GM12878 (cell line): Measurements from ENCODE around the gene CACNA1S. TPM values are rescaled to one million over a fixed set of nuclear protein-coding genes. Genes with fewer than 3 reads are reported as not detected.

Source experiments
- ATAC-seq: fragments of 200-7000 bp; cut with Tn5 transposase; 3 replicates; pipeline ENCODE4 v1.9.1; 2020; ENCODE audit warnings: mild to moderate bottlenecking, moderate library complexity
- BruUV-seq: library from RNA; stranded (reverse); fragments of 400-500 nt; replicated peaks from 2 replicates; lab custom pipeline; 2021; lab: Mats Ljungman, UMichigan
- CTCF ChIA-PET: fragments of 300-600 bp; sonication (Branson Sonifier 250); formaldehyde crosslinking; extraction: SDS; loops from one replicate; lab custom pipeline; 2021; ENCODE audit warnings: inconsistent platforms; lab: Yijun Ruan, JAX
- POLR2A ChIA-PET: fragments of 350-600 bp; formaldehyde crosslinking; extraction: SDS; loops from one replicate; lab custom pipeline; 2021; ENCODE audit warnings: inconsistent platforms; lab: Charles Lee
- RAD21 ChIA-PET: fragments of 300-600 bp; sonication (Branson Sonifier 250); formaldehyde crosslinking; loops from one replicate; lab custom pipeline; 2023; ENCODE audit warnings: antibody characterized with exemption; ENCODE audit not compliant: unreplicated experiment; lab: Charles Lee
- SMC1A ChIA-PET: fragments of 300-600 bp; sonication (Branson Sonifier 250); formaldehyde crosslinking; loops from one replicate; lab custom pipeline; 2023; ENCODE audit not compliant: unreplicated experiment, uncharacterized antibody; lab: Charles Lee
- DNase-seq: peaks from one replicate; pipeline ENCODE4 v3.0.0-alpha.2; 2011; ENCODE audit warnings: low read depth, low spot score
- FAIRE-seq: peaks from 3 replicates; lab custom pipeline; 2011; peaks lifted over from hg19 to GRCh38; lab: Jason Lieb, UNC
- H2AFZ ChIP-seq: 2 replicates; pipeline ENCODE4 v1.6.0; 2011; ENCODE audit warnings: low read depth, low read length, control low read depth; ENCODE audit not compliant: control insufficient read depth
- H3K27ac ChIP-seq: 2 replicates; pipeline ENCODE4 v1.5.1; 2011; ENCODE audit warnings: control low read depth; ENCODE audit not compliant: control insufficient read depth, insufficient read depth
- H3K27me3 ChIP-seq, 2 experiments: replicated peaks in 1 of 2; 2 replicates each; pipeline versions ENCODE4 v1.6.0 to v1.6.1; 2011; ENCODE audit warnings: low read length in 1 of 2; ENCODE audit not compliant: control insufficient read depth in 2 of 2, insufficient read depth in 2 of 2
- H3K36me3 ChIP-seq, 2 experiments: 2 replicates each; pipeline ENCODE4 v1.5.1; 2011; ENCODE audit warnings: low read length in 1 of 2; ENCODE audit not compliant: control insufficient read depth in 2 of 2, insufficient read depth in 2 of 2
- H3K4me1 ChIP-seq: 2 replicates; pipeline ENCODE4 v1.6.1; 2011; ENCODE audit warnings: mild to moderate bottlenecking, low read length, moderate library complexity, mixed read lengths; ENCODE audit not compliant: control insufficient read depth, insufficient read depth
- H3K4me2 ChIP-seq: 2 replicates; pipeline ENCODE4 v1.6.0; 2011; ENCODE audit warnings: control low read depth; ENCODE audit not compliant: control insufficient read depth, insufficient read depth
- H3K4me3 ChIP-seq: fragments of 200-600 bp; sonication (generic); 2 replicates; pipeline ENCODE4 v1.5.1; 2016
- H3K79me2 ChIP-seq: 2 replicates; pipeline ENCODE4 v1.6.0; 2011; ENCODE audit warnings: low read length; ENCODE audit not compliant: control insufficient read depth, insufficient read depth
- H3K9ac ChIP-seq: 2 replicates; pipeline ENCODE4 v1.8.0; 2011; ENCODE audit warnings: low read length, control low read depth, mixed read lengths; ENCODE audit not compliant: control insufficient read depth, insufficient read depth
- H3K9me3 ChIP-seq: replicated peaks from 3 replicates; pipeline ENCODE4 v1.5.1; 2011; ENCODE audit warnings: mild to moderate bottlenecking, low read length; ENCODE audit not compliant: control insufficient read depth, insufficient read depth
- H4K20me1 ChIP-seq: 2 replicates; pipeline ENCODE4 v1.6.0; 2011; ENCODE audit not compliant: control insufficient read depth, insufficient read depth
- ASH2L ChIP-seq: fragments of 300-600, 200-600 bp; sonication (generic); IDR thresholded peaks from 2 replicates; pipeline ENCODE4 v1.6.1; 2017; ENCODE audit warnings: low read depth, mild to moderate bottlenecking, borderline replicate concordance
- BACH1 ChIP-seq: fragments of 450-650 bp; IDR thresholded peaks from 2 replicates; pipeline ENCODE4 v1.6.1; 2017; ENCODE audit warnings: mild to moderate bottlenecking, borderline replicate concordance
- BMI1 ChIP-seq: fragments of 450-650 bp; IDR thresholded peaks from 2 replicates; pipeline ENCODE4 v1.6.1; 2016; ENCODE audit warnings: mild to moderate bottlenecking, moderate library complexity, borderline replicate concordance
- CBX3 ChIP-seq: fragments of 200-600 bp; sonication (generic); IDR thresholded peaks from 2 replicates; pipeline ENCODE4 v1.6.1; 2016; ENCODE audit warnings: low read depth, borderline replicate concordance
- CHD4 ChIP-seq: fragments of 200-600 bp; sonication (generic); IDR thresholded peaks from 2 replicates; pipeline ENCODE4 v1.6.1; 2016; ENCODE audit warnings: mild to moderate bottlenecking
- CREB1 ChIP-seq: IDR thresholded peaks from 2 replicates; pipeline ENCODE4 v1.6.1; 2012; ENCODE audit warnings: low read depth, mild to moderate bottlenecking, inconsistent platforms
- DPF2 ChIP-seq: fragments of 450-650 bp; IDR thresholded peaks from 2 replicates; pipeline ENCODE4 v1.6.1; 2017; ENCODE audit warnings: mild to moderate bottlenecking
- EP300 ChIP-seq, 2 experiments: fragments of 150-350 bp in 1 of 2; IDR thresholded peaks; 2 replicates each; pipeline ENCODE4 v1.6.1; 2011 to 2012; ENCODE audit warnings: low read depth in 2 of 2, low read length in 2 of 2, borderline replicate concordance in 1 of 2, improper control_type of control experiment in 1 of 2, inconsistent platforms in 1 of 2; ENCODE audit not compliant: control insufficient read depth in 1 of 2
- EZH2 ChIP-seq: IDR thresholded peaks from 2 replicates; pipeline ENCODE4 v1.6.1; 2012; ENCODE audit warnings: low read depth, mild to moderate bottlenecking, control low read depth, inconsistent platforms, low read length, borderline replicate concordance; ENCODE audit not compliant: control insufficient read depth
- FOXM1 ChIP-seq: IDR thresholded peaks from 2 replicates; pipeline ENCODE4 v1.6.1; 2012; ENCODE audit warnings: low read depth, mild to moderate bottlenecking, inconsistent platforms, low read length, moderate library complexity
- GABPA ChIP-seq: IDR thresholded peaks from 2 replicates; pipeline ENCODE4 v1.6.1; 2014; ENCODE audit warnings: antibody characterized with exemption, low read depth, mild to moderate bottlenecking, inconsistent platforms
- JUNB ChIP-seq: IDR thresholded peaks from 2 replicates; pipeline ENCODE4 v1.6.1; 2016; ENCODE audit warnings: antibody characterized with exemption, mild to moderate bottlenecking
- MYB ChIP-seq: fragments of 150-350 bp; IDR thresholded peaks from 2 replicates; pipeline ENCODE4 v1.6.1; 2014; ENCODE audit warnings: mild to moderate bottlenecking, low read depth, low read length, borderline replicate concordance
- NR2C2 ChIP-seq: IDR thresholded peaks from 2 replicates; pipeline ENCODE4 v1.6.1; 2011; ENCODE audit warnings: borderline replicate concordance, low read depth; ENCODE audit not compliant: control insufficient read depth, insufficient read length
- NR2F1 ChIP-seq: fragments of 450-650 bp; conservative IDR thresholded peaks from 2 replicates; pipeline ENCODE4 v1.6.1; 2017; ENCODE audit warnings: mild to moderate bottlenecking
- PAX5 ChIP-seq: IDR thresholded peaks from 2 replicates; pipeline ENCODE4 v1.6.1; 2011; ENCODE audit warnings: low read depth, low read length, borderline replicate concordance
- PML ChIP-seq: IDR thresholded peaks from 2 replicates; pipeline ENCODE4 v1.6.1; 2012; ENCODE audit warnings: low read length, inconsistent platforms
- POLR2AphosphoS2 ChIP-seq: IDR thresholded peaks from 2 replicates; pipeline ENCODE4 v1.6.1; 2011; ENCODE audit warnings: low read depth, mild to moderate bottlenecking, low read length, improper control_type of control experiment, moderate library complexity
- RCOR1 ChIP-seq: conservative IDR thresholded peaks from 2 replicates; pipeline ENCODE4 v1.6.1; 2012; ENCODE audit warnings: low read depth, low read length, improper control_type of control experiment
- RFX5 ChIP-seq: IDR thresholded peaks from 2 replicates; pipeline ENCODE4 v1.6.1; 2011; ENCODE audit warnings: low read depth, low read length, improper control_type of control experiment
- SMAD1 ChIP-seq: fragments of 450-650 bp; IDR thresholded peaks from 2 replicates; pipeline ENCODE4 v1.6.1; 2018; ENCODE audit warnings: mild to moderate bottlenecking, low read depth; ENCODE audit not compliant: partially characterized antibody
- SP1 ChIP-seq: IDR thresholded peaks from one replicate; pipeline ENCODE4 v1.6.1; 2011; ENCODE audit warnings: low read depth, low read length
- WRNIP1 ChIP-seq: IDR thresholded peaks from 2 replicates; pipeline ENCODE4 v1.6.1; 2011; ENCODE audit warnings: low read depth, low read length, improper control_type of control experiment, borderline replicate concordance
- ZNF207 ChIP-seq: fragments of 450-650 bp; IDR thresholded peaks from 2 replicates; pipeline ENCODE4 v1.6.1; 2014; ENCODE audit warnings: antibody characterized with exemption, mild to moderate bottlenecking, borderline replicate concordance
- WGBS: methylation state at CpG from one replicate; pipeline ENCODE4 v1.1.6; 2016; ENCODE audit warnings: low lambda C conversion rate; ENCODE audit not compliant: insufficient replicate concordance, insufficient coverage; ENCODE audit errors: missing lambda C conversion rate; 5-methylcytosine and 5-hydroxymethylcytosine counted together
- in situ Hi-C: fragments of 300-500 bp; cut with MboI; formaldehyde crosslinking; loops from 9 replicates; pipeline ENCODE4 v1.14.3; 2018; ENCODE audit warnings: mixed read lengths
- intact Hi-C: fragments of 100-400 bp; cut with micrococcal nuclease; formaldehyde crosslinking; loops from one replicate; pipeline ENCODE4 v1.14.2; 2022; ENCODE audit not compliant: unreplicated experiment
- polyA plus RNA-seq, 11 experiments: library from polyadenylated mRNA; depleted of rRNA in 4 of 11; unstranded in 6 of 11; stranded (reverse) in 5 of 11; fragments of >200 nt; fragmentation: Nextera tagmentation in 4 of 11; fragmentation: Illumina TruSeq in 1 of 11; extraction: Ambion mirVana in 4 of 11; extraction: Trizol in 1 of 11; gene quantifications; 1 replicate in 1 of 11; 2 replicates in 10 of 11; pipeline versions ENCODE4 v1.2.1 to v1.2.3, GENCODE V29; 2011 to 2016; ENCODE audit warnings: inconsistent platforms in 2 of 11, missing spikeins in 2 of 11, low read depth in 1 of 11
- total RNA-seq, 4 experiments: library from RNA; depleted of rRNA in 3 of 4; stranded (reverse); fragments of >200 nt in 3 of 4; fragmentation: Illumina TruSeq in 1 of 4; extraction: Trizol in 1 of 4; gene quantifications; 2 replicates each; pipeline versions ENCODE4 v1.2.1 to v1.2.3, GENCODE V29; 2013 to 2021
- TF ChIP-seq, protein P1 (sequence below): fragments of 450-650 bp; IDR thresholded peaks from 2 replicates; pipeline ENCODE4 v1.6.1; 2017; ENCODE audit warnings: low read depth, mild to moderate bottlenecking, moderate library complexity

CACNA1S gene
- total and polyA plus RNA-seq, 10 of the 15 experiments (the other 5 are each of a cell fraction or from before 2014, with no cell fraction given), result under 0.01 to 0.04 (median 0.02) TPM; not detected in 6

DNA sequence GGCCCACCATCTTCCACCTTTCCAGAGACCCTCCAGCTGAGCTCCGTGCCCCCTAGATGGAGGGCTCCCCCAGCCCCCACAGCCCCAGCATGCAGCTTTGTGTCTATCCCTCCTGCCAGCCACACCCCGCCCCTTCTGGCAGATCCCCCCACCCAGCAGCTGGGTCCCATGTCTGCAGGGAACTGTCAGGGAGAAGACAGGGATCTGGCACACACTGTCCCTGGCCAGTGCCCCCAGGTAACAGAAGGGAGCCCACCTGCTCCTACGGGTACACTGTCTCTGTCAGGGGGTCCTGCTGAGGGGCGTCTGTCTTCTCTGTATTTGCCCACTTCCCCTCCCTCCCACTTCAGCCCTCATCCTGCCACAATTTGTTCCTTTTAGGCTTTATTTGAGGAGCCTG lies 77.6 kb downstream of the CACNA1S start (continued):
- TF ChIP-seq PAX5, result no peak
- TF ChIP-seq CHD4, result no peak
- TF ChIP-seq EP300 (IDR thresholded peaks at IDR 0.05; ENCODE audit: borderline replicate concordance in 1 of 2, control insufficient read depth in 1 of 2, low read depth in 2 of 2, low read length in 2 of 2), result no peak
- no peak for TF ChIP-seq ASH2L
- no peak for TF ChIP-seq ZNF207

DNA sequence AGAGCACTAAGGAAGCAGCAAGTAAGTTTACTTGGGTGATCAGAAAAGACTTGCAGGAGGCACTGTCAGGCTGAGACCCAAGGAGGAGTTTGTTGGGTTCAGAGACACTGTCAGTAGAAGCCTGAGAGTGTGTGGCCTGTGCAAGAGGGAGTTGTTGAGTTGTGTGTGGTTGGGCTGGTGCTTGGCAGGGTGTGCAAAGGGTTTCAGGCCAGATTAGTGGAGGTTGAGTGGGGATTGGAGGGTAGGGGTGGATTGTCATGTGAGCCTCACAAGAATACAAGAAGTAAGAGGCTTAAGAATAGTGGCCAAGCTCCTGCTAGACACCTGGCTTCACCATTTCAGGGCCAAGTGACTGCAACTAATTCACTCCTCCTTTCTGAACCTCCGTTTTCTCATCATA lies 79.8 kb downstream of the CACNA1S start:
- TF ChIP-seq BACH1 (no peak), DPF2 (no peak), GABPA (no peak), EZH2 (no peak), SP1 (no peak), RCOR1 (no peak), BMI1 (no peak), FOXM1 (no peak), JUNB (no peak), WRNIP1 (no peak), RFX5 (no peak), CBX3 (no peak), NR2F1 (no peak), NR2C2 (no peak), SMAD1 (no peak), PML (no peak), POLR2AphosphoS2 (no peak), MYB (no peak), CREB1 (no peak)
- TF ChIP-seq, protein P1, sequence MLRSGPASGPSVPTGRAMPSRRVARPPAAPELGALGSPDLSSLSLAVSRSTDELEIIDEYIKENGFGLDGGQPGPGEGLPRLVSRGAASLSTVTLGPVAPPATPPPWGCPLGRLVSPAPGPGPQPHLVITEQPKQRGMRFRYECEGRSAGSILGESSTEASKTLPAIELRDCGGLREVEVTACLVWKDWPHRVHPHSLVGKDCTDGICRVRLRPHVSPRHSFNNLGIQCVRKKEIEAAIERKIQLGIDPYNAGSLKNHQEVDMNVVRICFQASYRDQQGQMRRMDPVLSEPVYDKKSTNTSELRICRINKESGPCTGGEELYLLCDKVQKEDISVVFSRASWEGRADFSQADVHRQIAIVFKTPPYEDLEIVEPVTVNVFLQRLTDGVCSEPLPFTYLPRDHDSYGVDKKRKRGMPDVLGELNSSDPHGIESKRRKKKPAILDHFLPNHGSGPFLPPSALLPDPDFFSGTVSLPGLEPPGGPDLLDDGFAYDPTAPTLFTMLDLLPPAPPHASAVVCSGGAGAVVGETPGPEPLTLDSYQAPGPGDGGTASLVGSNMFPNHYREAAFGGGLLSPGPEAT, result no peak
- ATAC-seq, result no peak
- Histone ChIP-seq H3K4me2 (no peak overlapping the region), H3K79me2 (no peaks in the 10 kb centered on the region), H2AFZ (no peak overlapping the region), H3K9ac (no peak overlapping the region), H3K4me1 (peaks cover 4% of the 10 kb centered on the region), H3K9me3 (no peaks in the 10 kb centered on the region), H3K27me3 (no peaks in the 10 kb centered on the region), H4K20me1 (no peaks in the 10 kb centered on the region), H3K27ac (no peak overlapping the region), H3K36me3 (no peaks in the 10 kb centered on the region), H3K4me3 (no peak overlapping the region)
- 0% methylated on average over 1 of the region's 1 CpG for WGBS
- in situ Hi-C loops (no loop called here), intact Hi-C loops (no loop called here)
- FAIRE-seq, result no peak
- ChIA-PET POLR2A (no interaction called here), RAD21 (interaction anchor here (1.6 kb wide), 1 partner anchor 61 kb away, joined by 5 read pairs; no protein-coding TSS in a partner anchor), CTCF (interaction anchor here (0.6 to 1.1 kb wide), 2 partner anchors 10 to 52 kb away, joined by 3 to 4 read pairs; no protein-coding TSS in a partner anchor), SMC1A (no interaction called here)
- BruUV-seq, result no TSS peak
- no peak for DNase-seq
